ENCODE measurements around the gene METTL15.
"Not testable (repeated sequence)": the region's sequence is repeated elsewhere in the genome, so short reads cannot be mapped to it uniquely, and the experiment has no call there.

METTL15 gene

GRCh38 chr11:28303477-28304191 is 195.4 kb downstream of the METTL15 start:
- no peak for DNase-seq

- no peak for DNase-seq
Observed at GRCh38 chr11:28315440-28315839, 207.3 kb downstream of the METTL15 start.

- DNase-seq, result no peak
Observed at GRCh38 chr11:28318871-28319270, 210.7 kb downstream of the METTL15 start.

GRCh38 chr11:28323621-28324020 is 215.4 kb downstream of the METTL15 start:
- DNase-seq, result no peak

GRCh38 chr11:28332393-28332792 is 224.2 kb downstream of the METTL15 start:
- DNase-seq, result not testable (repeated sequence)

GRCh38 chr11:28337701-28338100 is 229.5 kb downstream of the METTL15 start:
- DNase-seq, result no peak

- no peak for DNase-seq
Observed at GRCh38 chr11:28338371-28338770, 230.2 kb downstream of the METTL15 start.

- DNase-seq, result no peak
Observed at GRCh38 chr11:28339488-28339887, 231.3 kb downstream of the METTL15 start.

GRCh38 chr11:28342716-28343115 is 234.5 kb downstream of the METTL15 start:
- DNase-seq, result no peak

GRCh38 chr11:28343304-28344233 is 235.4 kb downstream of the METTL15 start:
- no peak for DNase-seq

- no peak for DNase-seq
Observed at GRCh38 chr11:28346209-28346608, 238.0 kb downstream of the METTL15 start.

GRCh38 chr11:28346721-28347120 is 238.5 kb downstream of the METTL15 start:
- DNase-seq, result no peak

GRCh38 chr11:28347371-28347770 is 239.2 kb downstream of the METTL15 start:
- no peak for DNase-seq

GRCh38 chr11:28350216-28350615 is 242.0 kb downstream of the METTL15 start:
- no peak for DNase-seq

- no peak for DNase-seq
Observed at GRCh38 chr11:28353991-28354390, 245.8 kb downstream of the METTL15 start.

GRCh38 chr11:28366549-28367346 is 258.6 kb downstream of the METTL15 start:
- no peak for DNase-seq

- not testable (repeated sequence) for DNase-seq
Observed at GRCh38 chr11:28378095-28378494, 269.9 kb downstream of the METTL15 start.
